Activated T-cell treated with anti-CD3 and anti-CD28 coated beads, Interleukin-2, amount 50 U/mL, for 48 hours (primary cell): ENCODE results near the gene PACSIN1.

Source experiments
- DNase-seq, 2 experiments: peaks; one replicate each; pipeline ENCODE4 v3.0.0-alpha.2; 2020

Gene PACSIN1

DNA sequence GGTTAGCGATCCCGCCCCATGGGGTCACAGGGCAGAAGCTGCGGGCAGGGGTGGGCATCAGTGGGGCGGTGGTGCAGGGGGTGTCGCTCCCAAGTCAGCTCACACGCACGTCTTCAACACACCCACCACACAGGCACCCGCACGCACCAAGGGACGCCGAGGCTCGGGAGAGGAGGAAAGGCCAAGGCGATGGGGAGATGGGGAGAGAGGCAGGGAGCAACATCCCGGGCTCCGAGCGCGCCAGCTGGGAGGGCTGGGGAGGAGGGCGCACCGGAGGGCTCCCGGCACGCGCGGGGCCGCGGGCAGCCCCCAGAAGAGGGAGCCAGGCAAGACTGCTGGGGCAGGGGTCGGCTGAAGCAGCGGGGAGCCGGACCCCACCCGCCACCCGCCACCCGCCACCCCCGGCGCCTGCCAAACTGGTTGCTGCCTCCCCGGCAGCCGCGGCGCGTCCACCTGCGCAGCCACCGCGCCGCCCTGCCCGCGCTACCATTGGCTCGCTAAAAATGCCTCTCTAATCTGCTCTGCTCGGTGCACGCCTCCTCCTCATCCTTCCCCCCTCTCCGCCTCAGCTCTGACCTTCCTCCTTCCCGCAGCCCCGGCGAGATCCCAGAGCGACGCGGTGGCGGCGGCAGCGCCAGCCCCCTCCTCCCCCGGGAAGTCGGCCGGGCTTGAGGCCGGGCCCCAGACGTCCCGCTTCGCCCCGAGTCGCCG, at the start of gene PACSIN1:
Gene PACSIN1 (plus strand): TSS at position 546 of the 711 bp plus-strand sequence. CDS start 60,230 bp downstream, outside the sequence.
- peak in 1 of 2 experiments; percentile 34 for DNase-seq

DNA sequence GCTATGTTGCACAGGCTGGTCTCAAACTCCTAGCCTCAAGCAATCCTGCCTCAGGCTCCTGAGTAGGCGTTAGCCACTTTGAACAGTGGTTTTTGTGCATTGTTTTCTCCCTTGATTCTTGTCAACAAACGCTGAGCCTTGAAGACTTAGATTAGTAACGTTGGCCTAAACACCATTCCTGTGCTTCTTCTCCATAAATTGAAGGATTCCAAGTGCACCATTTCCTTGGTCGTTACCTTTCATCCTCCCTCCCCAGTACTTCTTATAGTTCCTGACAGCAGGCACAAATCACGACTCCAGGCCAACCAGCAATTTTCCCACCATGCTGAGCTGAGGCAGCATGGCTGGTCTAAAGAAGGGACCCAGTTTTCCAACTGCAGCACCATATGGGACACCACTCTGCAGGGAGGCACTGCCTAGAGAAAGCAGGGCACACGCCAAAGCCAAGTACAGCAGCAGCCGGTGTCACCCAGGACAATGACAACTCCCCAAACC, 49.0 kb upstream of the PACSIN1 start:
- no peak for DNase-seq

DNA sequence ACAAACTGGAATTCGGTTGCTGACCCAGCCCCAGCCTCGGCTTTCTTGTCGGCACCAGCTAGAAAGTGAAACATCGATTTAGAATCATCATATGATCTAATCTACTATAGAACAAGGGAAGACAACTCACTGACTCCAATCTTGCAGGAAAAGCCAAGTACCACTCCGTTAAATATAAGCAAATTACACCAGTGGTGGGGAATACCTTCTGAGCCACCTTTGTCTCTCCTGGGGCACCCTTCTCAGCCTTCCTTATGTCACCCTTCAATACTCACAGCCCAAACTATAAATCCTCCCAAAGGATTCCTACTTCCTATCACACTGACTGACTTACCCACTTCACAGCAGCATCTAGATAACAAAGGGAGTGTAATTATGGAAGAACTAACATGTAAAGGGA, 47.5 kb upstream of the PACSIN1 start:
- no peak for DNase-seq

DNA sequence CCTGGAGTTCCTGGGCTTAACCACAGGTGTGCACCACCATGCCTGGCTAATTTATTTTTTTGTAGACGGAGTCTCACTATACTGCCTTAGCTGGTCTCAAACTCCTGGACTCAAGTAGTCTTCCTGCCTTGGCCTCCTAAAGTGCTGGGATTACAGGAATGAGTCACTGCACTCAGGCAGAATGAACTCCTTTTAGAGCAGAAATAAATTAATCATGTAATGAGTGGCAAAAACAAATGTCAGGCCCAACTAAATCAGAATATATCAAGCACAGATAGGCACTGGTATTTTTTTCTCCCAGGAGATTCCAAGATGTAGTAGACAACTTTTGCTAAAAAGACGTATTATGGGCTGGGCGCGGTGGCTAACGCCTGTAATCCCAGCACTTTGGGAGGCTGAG, 42.6 kb upstream of the PACSIN1 start:
- no peak for DNase-seq

DNA sequence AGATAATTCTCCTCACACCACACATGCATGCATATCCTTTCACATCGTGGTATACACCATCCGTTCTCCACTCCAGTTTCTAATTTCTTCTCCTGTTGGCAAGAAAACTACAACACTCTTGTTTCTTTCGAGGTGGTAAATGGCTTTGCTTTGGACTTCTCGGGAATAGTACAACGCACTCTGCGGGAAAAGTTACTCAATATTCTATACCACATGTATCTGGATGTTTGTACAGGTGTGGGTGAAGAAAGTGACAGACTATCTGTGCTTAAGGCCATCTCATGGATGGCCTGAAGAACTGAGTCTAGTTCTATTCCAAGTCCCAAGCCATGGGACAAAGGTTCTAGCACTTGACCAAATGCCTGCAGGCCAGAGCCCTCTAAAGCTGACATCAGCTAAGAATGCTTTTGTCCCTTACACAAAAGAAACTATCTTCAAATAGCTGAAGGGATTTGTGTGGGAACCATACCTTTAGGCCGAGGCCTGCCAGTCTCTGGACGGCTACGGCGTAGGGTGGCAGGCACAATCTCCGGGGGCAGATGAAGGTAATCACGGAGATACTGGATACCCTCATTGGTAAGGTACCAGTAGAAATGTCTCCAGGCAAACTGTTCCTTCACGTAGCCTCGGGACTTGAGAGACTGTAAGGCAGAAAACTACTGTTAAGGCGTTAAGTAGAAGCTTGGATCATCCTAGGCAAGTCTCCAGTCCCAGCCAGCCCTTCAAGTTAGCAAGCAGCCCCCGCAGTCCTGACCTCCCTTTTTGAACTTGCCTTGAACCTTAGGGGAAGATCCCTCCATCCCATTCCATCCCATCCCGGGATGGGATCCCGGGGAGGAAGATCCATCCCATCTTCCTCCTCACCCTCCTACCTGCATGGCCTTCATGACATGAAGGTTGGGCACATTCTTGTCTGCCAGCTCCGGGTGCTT, 41.4 kb upstream of the PACSIN1 start:
- DNase-seq: peak in 1 of 2 experiments; percentile 31

DNA sequence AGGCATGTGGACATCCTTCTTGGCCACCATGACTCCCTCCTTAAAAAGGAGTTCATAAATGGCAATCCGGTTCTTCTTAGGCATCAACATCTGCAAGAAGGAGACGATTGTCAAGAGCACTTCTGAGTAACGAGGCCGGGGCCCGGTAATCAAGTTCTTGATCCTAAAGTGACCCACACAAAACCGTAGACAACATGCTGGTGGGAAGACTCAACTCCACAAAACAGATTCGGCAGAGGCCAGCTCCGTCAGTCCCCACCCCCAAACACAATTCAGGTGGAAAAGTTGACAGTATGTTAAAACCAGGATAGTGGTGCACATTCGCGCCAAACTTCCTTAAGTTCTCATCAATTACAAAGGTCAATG, 40.8 kb upstream of the PACSIN1 start:
- peak; percentile 44 to 49 for DNase-seq

GRCh38 chr6:34425498-34426410, 40.1 kb upstream of the PACSIN1 start, which contains the start of gene RPS10:
RPS10 (minus strand) TSS chr6:34426069; CDS start chr6:34425221, 848 bp downstream.
- peak; percentile 96 to 97 for DNase-seq

GRCh38 chr6:34435916-34436315, 30.0 kb upstream of the PACSIN1 start:
- DNase-seq: no peak

DNA sequence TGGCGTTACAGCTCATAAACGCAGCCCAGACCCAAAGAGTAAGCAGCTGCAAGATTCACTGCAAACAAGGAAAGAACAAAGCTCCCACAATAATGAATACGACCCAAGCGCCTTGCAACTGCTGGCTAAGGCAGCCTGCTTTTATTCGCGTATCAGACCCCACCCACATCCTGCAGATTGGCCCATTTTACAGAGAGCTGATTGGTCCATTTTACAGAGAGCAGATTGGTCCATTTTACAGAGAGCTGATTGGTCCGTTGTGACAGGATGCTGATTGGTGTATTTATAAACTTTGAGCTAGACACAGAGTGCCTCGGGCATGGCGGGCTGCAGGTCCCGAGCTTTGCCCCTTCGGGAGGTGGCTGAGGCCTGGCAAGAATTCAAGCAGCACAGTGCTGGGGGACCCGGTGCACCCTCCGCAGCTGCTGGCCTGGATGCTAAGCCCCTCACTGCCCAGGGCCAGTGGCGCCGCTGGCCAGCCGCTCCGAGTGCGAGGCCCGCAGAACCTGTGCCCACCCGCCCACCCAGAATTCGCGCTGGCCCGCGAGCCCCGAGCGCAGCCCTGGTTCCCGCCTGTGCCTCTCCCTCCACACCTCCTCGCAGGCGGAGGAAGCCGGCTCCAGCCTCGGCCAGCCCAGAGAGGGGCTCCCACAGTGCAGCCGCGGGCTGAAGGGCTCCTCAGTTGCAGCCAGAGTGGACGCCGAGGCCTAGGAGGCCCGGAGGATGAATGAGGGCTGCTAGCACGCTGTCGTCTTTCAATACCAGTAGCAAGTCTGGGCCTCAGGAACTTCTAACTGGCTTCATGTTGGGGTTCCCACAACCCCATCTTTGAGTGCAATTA, 28.9 kb upstream of the PACSIN1 start:
- DNase-seq: no peak

DNA sequence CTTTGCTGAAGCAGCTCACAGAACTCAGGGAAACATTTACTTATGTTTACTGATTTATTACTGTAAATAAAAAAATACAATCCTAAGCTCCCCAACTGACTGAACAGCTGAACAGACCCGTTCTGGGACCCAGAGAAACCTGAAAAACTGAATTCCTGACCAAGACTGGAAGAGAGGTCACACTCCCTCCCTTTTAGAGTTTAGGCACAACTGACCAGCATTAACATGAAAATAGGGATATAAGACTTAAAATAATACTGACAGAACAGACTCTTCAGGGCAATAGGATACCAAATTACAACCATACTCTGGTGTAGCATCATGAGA, 28.3 kb upstream of the PACSIN1 start:
- no peak for DNase-seq

- no peak for DNase-seq
Measured at GRCh38 chr6:34438705-34439104, 27.2 kb upstream of the PACSIN1 start.

DNA sequence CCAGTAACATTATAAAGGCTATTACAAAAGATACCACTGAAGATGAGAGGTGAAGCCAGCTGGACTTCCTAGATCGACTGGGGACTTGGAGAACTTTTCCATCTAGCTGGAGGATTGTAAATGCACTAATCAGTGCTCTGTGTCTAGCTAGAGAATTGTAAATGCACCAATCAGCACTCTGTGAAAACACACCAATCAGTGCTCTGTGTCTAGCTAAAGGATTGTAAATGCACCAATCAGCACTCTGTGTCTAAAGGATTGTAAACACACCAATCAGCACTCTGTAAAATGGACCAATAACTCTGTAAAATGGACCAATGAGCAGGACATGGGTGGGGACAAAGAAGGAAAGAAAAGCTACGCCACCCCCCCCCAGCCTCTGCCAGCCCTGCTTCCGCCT, 26.4 kb upstream of the PACSIN1 start:
- DNase-seq: no peak

DNA sequence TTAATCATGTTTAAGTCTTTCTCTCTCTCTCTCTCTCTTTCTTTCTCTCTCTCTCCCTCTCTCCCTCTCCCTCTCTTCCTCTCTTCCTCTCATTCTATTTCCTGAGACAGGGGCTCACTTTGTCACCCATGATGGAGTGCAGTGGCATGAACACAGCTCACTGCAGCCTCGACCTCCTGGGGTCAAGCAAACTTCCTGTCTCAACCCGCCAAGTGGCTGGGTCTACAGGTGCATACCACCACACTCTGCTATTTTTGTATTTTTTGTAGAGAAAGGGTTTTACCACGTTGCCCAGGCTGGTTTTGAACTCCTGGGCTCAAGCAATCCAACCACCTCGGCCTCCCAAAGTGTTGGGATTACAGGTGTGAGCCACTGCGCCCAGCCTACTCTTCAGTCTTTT, 24.4 kb upstream of the PACSIN1 start:
- no peak for DNase-seq

- DNase-seq: no peak
Measured at GRCh38 chr6:34445313-34445860, 20.5 kb upstream of the PACSIN1 start.

- DNase-seq: no peak
Measured at GRCh38 chr6:34447386-34447785, 18.5 kb upstream of the PACSIN1 start.

DNA sequence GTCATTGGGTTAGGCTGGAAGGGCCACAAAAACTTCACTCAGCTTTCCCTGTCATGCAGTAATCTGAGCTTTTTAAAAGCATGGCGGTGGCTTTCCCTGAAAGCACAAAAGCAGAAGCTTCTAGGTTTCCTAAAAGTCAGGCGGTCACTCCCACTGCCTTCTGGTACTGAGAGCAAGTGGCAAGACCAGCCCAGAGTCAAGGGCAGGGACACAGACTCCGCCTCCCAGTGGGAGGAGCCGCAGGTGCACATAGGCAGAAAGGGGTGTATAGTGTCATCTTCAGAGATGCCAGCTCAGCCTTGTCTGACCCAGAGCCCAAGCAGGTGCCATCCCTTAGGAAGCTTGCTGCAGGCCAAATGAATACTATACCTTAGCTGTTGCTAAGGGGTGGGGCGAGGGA, 18.0 kb upstream of the PACSIN1 start:
- no peak for DNase-seq

- no peak for DNase-seq
Measured at GRCh38 chr6:34451192-34451591, 14.7 kb upstream of the PACSIN1 start.

DNA sequence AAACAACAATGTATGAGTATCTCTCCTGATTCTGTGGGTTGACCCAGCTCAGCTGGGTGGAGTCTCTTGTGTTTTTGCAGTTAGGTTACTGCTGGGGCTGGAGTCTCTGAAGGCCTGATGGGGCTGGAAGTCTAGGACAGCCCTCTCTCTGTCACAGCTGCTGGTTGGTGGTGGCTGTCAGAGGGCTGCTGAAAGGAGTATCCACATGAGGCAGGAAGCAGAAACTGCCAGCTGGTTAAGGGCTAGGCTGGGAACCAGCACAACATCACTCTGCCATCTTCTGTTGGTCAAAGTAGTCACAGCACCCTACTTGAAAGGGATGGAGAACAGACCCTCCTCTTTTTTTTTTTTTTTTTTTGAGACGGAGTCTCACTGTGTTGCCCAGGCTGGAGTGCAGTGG, 10.0 kb upstream of the PACSIN1 start:
- no peak for DNase-seq

DNA sequence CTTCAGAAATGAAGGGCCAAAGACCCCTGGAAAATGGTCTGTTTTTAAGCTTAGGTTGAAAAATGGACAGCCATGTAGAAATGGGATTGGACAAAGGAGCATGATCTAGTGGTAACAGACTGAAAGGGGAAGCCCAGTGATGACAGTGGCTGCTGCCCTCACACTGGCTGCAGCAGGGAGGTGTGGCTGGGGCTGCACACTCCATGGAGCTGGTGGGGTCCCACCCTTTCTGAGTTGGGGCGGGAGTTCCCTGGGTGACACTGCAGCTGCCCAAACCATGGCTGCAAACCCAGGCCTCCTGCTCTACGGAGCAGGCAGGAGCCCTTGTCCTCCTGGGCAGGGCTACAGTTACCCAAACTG, 8.5 kb upstream of the PACSIN1 start:
- DNase-seq: no peak

DNA sequence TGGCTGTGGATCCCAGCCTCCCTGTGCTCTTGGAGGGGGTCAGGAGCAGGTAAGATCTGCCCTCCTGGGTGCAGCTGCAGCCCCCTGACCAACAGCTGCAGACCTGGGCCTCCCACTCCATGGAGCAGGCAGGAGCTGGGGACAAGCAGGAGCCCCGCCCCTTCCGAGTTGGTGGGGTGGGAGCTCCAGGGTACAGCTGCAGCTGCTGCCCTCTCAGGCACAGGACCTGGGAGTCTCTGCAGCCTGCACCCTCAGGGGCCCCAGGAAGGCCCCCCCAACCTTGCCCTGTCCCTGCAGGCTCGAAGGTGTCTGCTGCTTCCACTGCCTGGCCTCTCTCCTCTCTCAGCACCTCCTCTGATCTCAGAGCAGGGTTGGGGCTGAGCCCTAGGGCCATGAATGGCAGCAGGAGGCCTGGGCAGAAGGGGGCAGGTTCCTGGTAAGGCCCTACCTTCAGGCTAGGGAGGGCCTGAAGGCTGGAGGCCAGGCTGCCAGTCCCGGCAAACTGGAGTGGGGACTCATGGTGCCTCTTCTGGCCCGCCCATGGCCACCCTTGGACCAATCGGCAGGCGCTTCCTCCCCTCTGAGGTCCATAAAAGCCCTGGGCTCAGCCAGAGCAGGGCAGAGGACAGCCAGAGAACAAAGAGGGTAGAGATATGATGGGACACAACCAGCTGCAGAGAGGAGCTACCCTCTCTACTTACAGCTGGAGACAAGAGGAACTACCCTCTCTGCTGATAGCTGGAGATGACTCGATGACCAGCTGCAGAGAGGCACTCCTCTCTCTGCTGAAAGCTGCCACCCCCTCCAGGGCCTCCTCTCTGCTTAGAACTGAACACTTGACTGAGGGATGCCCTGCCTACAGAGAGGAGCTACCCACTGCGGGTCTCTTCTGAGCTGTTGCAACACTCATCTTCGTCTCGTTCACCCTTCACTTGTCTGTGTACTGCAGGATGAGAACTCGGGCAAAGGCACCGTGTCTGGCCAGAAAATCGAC, 7.8 kb upstream of the PACSIN1 start:
- no peak for DNase-seq
